ENCODE data around the gene TMEM138.

TMEM138 gene

GRCh38 chr11:61418136-61418535, 56.0 kb downstream of the TMEM138 start:
- Histone ChIP-seq H3K36me3 (peaks cover 100% of the 10 kb centered on the region), H4K20me1 (peaks cover 90% of the 10 kb centered on the region), H3K27ac (no peak overlapping the region), H3K4me1 (peaks cover 12% of the 10 kb centered on the region), H3K9ac (no peak overlapping the region; the same call in 1 of the 2 replicates), H3K4me2 (no peak overlapping the region), H3K4me3 (no peak overlapping the region), H3K9me3 (no peaks in the 10 kb centered on the region), H3K27me3 (no peaks in the 10 kb centered on the region)
- TF ChIP-seq Cebpa-rat (IDR thresholded peaks at IDR 0.05) = no peak
